GM06990 (cell line): ENCODE data around the gene PKD2.
"Not testable (repeated sequence)": the region's sequence is repeated elsewhere in the genome, so short reads cannot be mapped to it uniquely, and the experiment has no call there.

Experiments
- DNase-seq: peaks from one replicate; pipeline ENCODE4 v3.0.0-alpha.2; 2011; ENCODE audit not compliant: insufficient read length; ENCODE audit errors: extremely low read depth
- H3K27me3 ChIP-seq: replicated peaks from 2 replicates; pipeline ENCODE4 v1.6.0; 2011; ENCODE audit warnings: low read length; ENCODE audit not compliant: control insufficient read depth, insufficient read depth
- H3K36me3 ChIP-seq: 2 replicates; pipeline ENCODE4 v1.5.1; 2011; ENCODE audit warnings: low read length; ENCODE audit not compliant: control insufficient read depth, insufficient read depth
- H3K4me3 ChIP-seq: replicated peaks from 2 replicates; pipeline ENCODE4 v1.5.1; 2011; ENCODE audit warnings: low read depth, mild to moderate bottlenecking, control low read depth, low read length
- CTCF ChIP-seq: IDR thresholded peaks from 2 replicates; pipeline ENCODE4 v1.5.1; 2011; ENCODE audit warnings: low read length, control low read depth, mild to moderate bottlenecking, inconsistent platforms; ENCODE audit not compliant: insufficient read depth, poor library complexity, severe bottlenecking

Gene PKD2

GRCh38 chr4:87986508-87986907 lies 20.9 kb upstream of the PKD2 start:
- H3K36me3 ChIP-seq, result no peaks in the 10 kb centered on the region
- H3K27me3 ChIP-seq, result no peaks in the 10 kb centered on the region
- no peak for TF ChIP-seq CTCF
- H3K4me3 ChIP-seq, result no peak overlapping the region
- DNase-seq, result no peak

GRCh38 chr4:87989765-87990164 lies 17.7 kb upstream of the PKD2 start:
- no peak for TF ChIP-seq CTCF
- H3K4me3 ChIP-seq, result no peak overlapping the region
- DNase-seq, result no peak
- H3K27me3 ChIP-seq, result no peaks in the 10 kb centered on the region
- H3K36me3 ChIP-seq, result no peaks in the 10 kb centered on the region

GRCh38 chr4:87995435-87995834 lies 12.0 kb upstream of the PKD2 start:
- Histone ChIP-seq H3K4me3 (no peak overlapping the region), H3K36me3 (no peaks in the 10 kb centered on the region), H3K27me3 (no peaks in the 10 kb centered on the region)
- no peak for DNase-seq
- TF ChIP-seq CTCF, result no peak

GRCh38 chr4:87999191-87999691 lies 8.2 kb upstream of the PKD2 start:
- DNase-seq, H3K4me3 ChIP-seq, H3K27me3 ChIP-seq, H3K36me3 ChIP-seq: not testable (repeated sequence)

GRCh38 chr4:88001871-88002270 lies 5.6 kb upstream of the PKD2 start:
- Histone ChIP-seq H3K36me3 (no peaks in the 10 kb centered on the region), H3K4me3 (no peak overlapping the region), H3K27me3 (no peaks in the 10 kb centered on the region)
- no peak for TF ChIP-seq CTCF
- no peak for DNase-seq

GRCh38 chr4:88002786-88003185 lies 4.6 kb upstream of the PKD2 start:
- Histone ChIP-seq H3K36me3 (no peaks in the 10 kb centered on the region), H3K27me3 (no peaks in the 10 kb centered on the region), H3K4me3 (no peak overlapping the region)
- no peak for TF ChIP-seq CTCF
- no peak for DNase-seq
